IMR-90 (cell line): ENCODE results near the gene UBD. TPM values are rescaled to one million over a fixed set of nuclear protein-coding genes. Genes with fewer than 3 reads are reported as not detected.

Experiments
- ATAC-seq: fragments of 200-7000 bp; cut with Tn5 transposase; 2 replicates; pipeline ENCODE4 v1.9.1; 2020; ENCODE audit warnings: low read depth, mild to moderate bottlenecking, moderate library complexity
- BruUV-seq: library from RNA; stranded (reverse); fragments of 400-500 nt; replicated peaks from 2 replicates; lab custom pipeline; 2021; lab: Mats Ljungman, UMichigan
- CTCF ChIA-PET: fragments of 300-600 bp; formaldehyde crosslinking; extraction: SDS; loops from one replicate; lab custom pipeline; 2021; ENCODE audit warnings: antibody characterized with exemption; lab: Yijun Ruan, JAX
- POLR2A ChIA-PET: fragments of 300-600 bp; sonication (Branson Sonifier 250); formaldehyde crosslinking; loops from one replicate; lab custom pipeline; 2022; ENCODE audit warnings: antibody characterized with exemption; ENCODE audit not compliant: unreplicated experiment; lab: Charles Lee
- DNase-seq: peaks from one replicate; pipeline ENCODE4 v3.0.0; 2013
- H2AFZ ChIP-seq: replicated peaks from 2 replicates; pipeline ENCODE3; 2013; ENCODE audit warnings: low read length, mild to moderate bottlenecking; ENCODE audit not compliant: poor library complexity
- H2AK5ac ChIP-seq: 2 replicates; pipeline ENCODE4 v1.6.1; 2013; ENCODE audit warnings: low read depth, low read length, inconsistent platforms
- H2AK9ac ChIP-seq: replicated peaks from 2 replicates; pipeline ENCODE3; 2013; ENCODE audit warnings: mild to moderate bottlenecking, low read depth, low read length, moderate library complexity; ENCODE audit not compliant: poor library complexity
- H2BK120ac ChIP-seq: 2 replicates; pipeline ENCODE4 v1.6.1; 2013; ENCODE audit warnings: low read depth, low read length, inconsistent platforms
- H2BK15ac ChIP-seq: 3 replicates; pipeline ENCODE4 v1.6.1; 2013; ENCODE audit warnings: low read depth, low read length, inconsistent platforms
- H2BK20ac ChIP-seq: 2 replicates; pipeline ENCODE4 v1.6.1; 2013; ENCODE audit warnings: low read depth, mild to moderate bottlenecking, inconsistent platforms, low read length, moderate library complexity
- H2BK5ac ChIP-seq: 2 replicates; pipeline ENCODE4 v1.6.1; 2013; ENCODE audit warnings: mild to moderate bottlenecking, low read depth, low read length, inconsistent platforms; ENCODE audit not compliant: poor library complexity, severe bottlenecking
- H3K14ac ChIP-seq: replicated peaks from 2 replicates; pipeline ENCODE4 v1.6.1; 2013; ENCODE audit warnings: low read depth, low read length, inconsistent platforms
- H3K18ac ChIP-seq: 2 replicates; pipeline ENCODE4 v1.6.1; 2013; ENCODE audit warnings: low read depth, low read length, control low read depth
- H3K23ac ChIP-seq: 2 replicates; pipeline ENCODE4 v1.6.1; 2013; ENCODE audit warnings: low read depth, low read length, inconsistent platforms
- H3K27ac ChIP-seq: 2 replicates; pipeline ENCODE4 v1.5.1; 2013; ENCODE audit warnings: mild to moderate bottlenecking, control low read depth, low read length; ENCODE audit not compliant: insufficient read depth
- H3K27me3 ChIP-seq: 2 replicates; pipeline ENCODE4 v1.6.1; 2013; ENCODE audit warnings: low read length; ENCODE audit not compliant: control insufficient read depth, insufficient read depth
- H3K36me3 ChIP-seq: 2 replicates; pipeline ENCODE4 v1.6.1; 2013; ENCODE audit warnings: low read length, mixed read lengths; ENCODE audit not compliant: control insufficient read depth, insufficient read depth
- H3K4ac ChIP-seq: 2 replicates; pipeline ENCODE4 v1.6.1; 2013; ENCODE audit warnings: low read depth, low read length, inconsistent platforms
- H3K4me1 ChIP-seq: 2 replicates; pipeline ENCODE4 v1.6.1; 2013; ENCODE audit warnings: low read length, mixed read lengths; ENCODE audit not compliant: control insufficient read depth, insufficient read depth
- H3K4me2 ChIP-seq: 2 replicates; pipeline ENCODE4 v1.6.1; 2013; ENCODE audit warnings: low read depth, mild to moderate bottlenecking, control low read depth, low read length, moderate library complexity
- H3K4me3 ChIP-seq: 2 replicates; pipeline ENCODE4 v1.5.1; 2013; ENCODE audit warnings: low read depth, mild to moderate bottlenecking, control low read depth, low read length, moderate library complexity; ENCODE audit not compliant: insufficient read depth
- H3K56ac ChIP-seq: 2 replicates; pipeline ENCODE4 v1.6.1; 2013; ENCODE audit warnings: low read length, inconsistent platforms; ENCODE audit not compliant: insufficient read depth; ENCODE audit errors: extremely low read depth
- H3K79me1 ChIP-seq, 2 experiments: 2 replicates each; pipeline ENCODE4 v1.6.1; 2013; ENCODE audit warnings: low read length in 2 of 2, inconsistent platforms in 1 of 2, low read depth in 1 of 2
- H3K9ac ChIP-seq: 2 replicates; pipeline ENCODE4 v1.6.1; 2013; ENCODE audit warnings: low read depth, low read length, control low read depth
- H3K9me1 ChIP-seq: 2 replicates; pipeline ENCODE4 v1.6.1; 2013; ENCODE audit warnings: low read length, inconsistent platforms; ENCODE audit not compliant: insufficient read depth
- H3K9me3 ChIP-seq: 2 replicates; pipeline ENCODE4 v1.6.1; 2013; ENCODE audit warnings: low read length; ENCODE audit not compliant: control insufficient read depth, insufficient read depth
- H4K20me1 ChIP-seq: 2 replicates; pipeline ENCODE4 v1.6.1; 2013; ENCODE audit warnings: low read length, inconsistent platforms; ENCODE audit not compliant: insufficient read depth
- H4K5ac ChIP-seq: 2 replicates; pipeline ENCODE4 v1.6.1; 2013; ENCODE audit warnings: mild to moderate bottlenecking, low read depth, low read length, control low read depth
- H4K8ac ChIP-seq, 2 experiments: 2 replicates each; pipeline ENCODE4 v1.6.1; 2013; ENCODE audit warnings: low read depth in 2 of 2, low read length in 2 of 2, control low read depth in 1 of 2, inconsistent platforms in 1 of 2
- H4K91ac ChIP-seq: 2 replicates; pipeline ENCODE4 v1.6.1; 2013; ENCODE audit warnings: low read depth, low read length, inconsistent platforms; ENCODE audit not compliant: insufficient read depth
- BHLHE40 ChIP-seq: fragments of 150-350 bp; IDR thresholded peaks from 2 replicates; pipeline ENCODE4 v1.6.1; 2016; ENCODE audit warnings: mild to moderate bottlenecking, low read depth, low read length
- CEBPB ChIP-seq: IDR thresholded peaks from 2 replicates; pipeline ENCODE4 v1.6.1; 2012; ENCODE audit warnings: low read depth, low read length, improper control_type of control experiment
- CHD1 ChIP-seq: IDR thresholded peaks from 2 replicates; pipeline ENCODE4 v1.6.1; 2012; ENCODE audit warnings: low read depth, low read length, improper control_type of control experiment
- FOS ChIP-seq: fragments of 150-350 bp; IDR thresholded peaks from 2 replicates; pipeline ENCODE4 v1.6.1; 2016; ENCODE audit warnings: low read depth, low read length
- MAFK ChIP-seq: IDR thresholded peaks from 2 replicates; pipeline ENCODE4 v1.6.1; 2012; ENCODE audit warnings: low read depth, low read length, improper control_type of control experiment
- MAZ ChIP-seq: IDR thresholded peaks from 2 replicates; pipeline ENCODE4 v1.6.1; 2012; ENCODE audit warnings: low read depth, mild to moderate bottlenecking, low read length, improper control_type of control experiment, moderate library complexity, borderline replicate concordance
- MXI1 ChIP-seq: IDR thresholded peaks from 2 replicates; pipeline ENCODE4 v1.6.1; 2012; ENCODE audit warnings: low read depth, mild to moderate bottlenecking, low read length, moderate library complexity, borderline replicate concordance
- NFE2L2 ChIP-seq: fragments of 150-350 bp; IDR thresholded peaks from 2 replicates; pipeline ENCODE4 v1.6.1; 2016; ENCODE audit warnings: low read depth, mild to moderate bottlenecking, low read length
- POLR2A ChIP-seq: IDR thresholded peaks from 2 replicates; pipeline ENCODE4 v1.6.1; 2012; ENCODE audit warnings: mild to moderate bottlenecking, low read depth, low read length
- RAD21 ChIP-seq: IDR thresholded peaks from 2 replicates; pipeline ENCODE4 v1.6.1; 2012; ENCODE audit warnings: low read length, improper control_type of control experiment
- RCOR1 ChIP-seq: IDR thresholded peaks from 2 replicates; pipeline ENCODE4 v1.6.1; 2012; ENCODE audit warnings: mild to moderate bottlenecking, low read length, improper control_type of control experiment; ENCODE audit not compliant: insufficient replicate concordance
- RFX5 ChIP-seq: IDR thresholded peaks from 2 replicates; pipeline ENCODE4 v1.8.0; 2012; ENCODE audit warnings: low read depth, mild to moderate bottlenecking, low read length, moderate library complexity
- SMC3 ChIP-seq: fragments of 150-350 bp; IDR thresholded peaks from 2 replicates; pipeline ENCODE4 v1.6.1; 2016; ENCODE audit warnings: low read depth, mild to moderate bottlenecking, antibody characterized with exemption, low read length, moderate library complexity
- WGBS, 2 experiments: methylation state at CpG; one replicate each; pipeline versions ENCODE4 v1.1.5 to v1.1.7; 2013; ENCODE audit warnings: missing lambda C conversion rate in 2 of 2; ENCODE audit not compliant: insufficient read length in 1 of 2; ENCODE audit errors: extremely low coverage in 2 of 2; 5-methylcytosine and 5-hydroxymethylcytosine counted together
- dilution Hi-C: fragments of 300-500 bp; cut with HindIII; formaldehyde crosslinking; loops from one replicate; pipeline ENCODE4 v1.14.3; 2018; ENCODE audit warnings: low sequenced_read_pairs; ENCODE audit not compliant: unreplicated experiment
- in situ Hi-C: fragments of 300-500 bp; cut with MboI; formaldehyde crosslinking; loops from 3 replicates; pipeline ENCODE4 v1.14.3; 2019; ENCODE audit warnings: low sequenced_read_pairs, inconsistent platforms, mixed read lengths
- intact Hi-C: fragments of 100-400 bp; cut with micrococcal nuclease; formaldehyde crosslinking; loops from 2 replicates; pipeline ENCODE4 v1.10.0; 2022
- polyA plus RNA-seq, 3 experiments: library from polyadenylated mRNA; depleted of rRNA; stranded (reverse); fragments of >200 nt; gene quantifications; 2 replicates each; pipeline ENCODE4 v1.2.3, GENCODE V29; 2012; ENCODE audit warnings: low replicate concordance in 1 of 3
- total RNA-seq: library from RNA; depleted of rRNA; stranded (reverse); fragments of >200 nt; gene quantifications from 2 replicates; pipeline ENCODE4 v1.2.3, GENCODE V29; 2012
- TF ChIP-seq, protein P1 (sequence below): conservative IDR thresholded peaks from 2 replicates; pipeline ENCODE4 v1.5.1; 2012; ENCODE audit warnings: mild to moderate bottlenecking, low read depth, low read length, improper control_type of control experiment
- TF ChIP-seq, protein P2 (sequence below): fragments of 150-350 bp; IDR thresholded peaks from 2 replicates; pipeline ENCODE4 v1.6.1; 2017; ENCODE audit warnings: mild to moderate bottlenecking, antibody characterized with exemption, low read length, low read depth
- TF ChIP-seq, protein P3 (sequence below): fragments of 150-350 bp; IDR thresholded peaks from 2 replicates; pipeline ENCODE4 v1.6.1; 2016; ENCODE audit warnings: low read depth, mild to moderate bottlenecking, low read length, moderate library complexity, borderline replicate concordance

Gene UBD
- total and polyA plus RNA-seq, 2 of the 4 experiments (the other 2 are of a cell fraction), result not detected

DNA sequence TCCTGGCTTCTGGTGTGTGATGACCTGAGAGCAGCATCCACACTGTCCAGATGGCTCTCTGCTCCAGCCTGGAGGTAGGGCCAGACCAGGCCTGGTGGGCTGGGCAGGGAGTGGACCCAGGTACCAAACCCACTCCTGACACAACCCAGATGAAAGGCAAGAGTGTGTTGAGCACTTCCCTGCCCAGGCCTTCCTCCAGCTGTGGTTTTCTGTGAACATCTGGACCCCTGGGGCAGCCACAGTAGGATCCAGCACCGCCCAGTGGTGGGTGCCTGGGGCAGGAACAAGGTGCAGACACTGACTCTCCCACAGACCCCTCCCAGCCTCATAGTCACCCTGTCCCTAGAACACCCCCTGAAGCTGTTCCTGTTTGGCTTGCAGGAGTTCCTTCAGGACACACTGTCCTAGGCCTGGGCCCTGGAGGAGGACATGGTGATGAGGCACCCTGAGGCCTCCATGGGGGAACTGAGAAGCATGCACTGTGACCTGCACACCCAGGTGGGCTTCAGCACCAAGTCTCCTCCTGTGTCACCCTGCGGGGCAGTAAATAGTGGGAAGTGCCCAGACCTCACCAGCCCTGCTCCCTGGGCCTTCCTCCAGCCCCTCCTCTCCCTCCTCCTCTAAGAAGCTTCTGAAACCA, 28.7 kb downstream of the UBD start:
- Histone ChIP-seq H4K8ac (no peak overlapping the region), H2BK20ac (no peak overlapping the region), H2AK5ac (no peak overlapping the region), H3K56ac (no peak overlapping the region), H3K27ac (no peak overlapping the region), H4K91ac (no peak overlapping the region), H3K23ac (no peak overlapping the region), H4K5ac (no peak overlapping the region), H3K18ac (no peak overlapping the region), H3K27me3 (no peaks in the 10 kb centered on the region), H2BK5ac (no peak overlapping the region), H2AFZ (no peak overlapping the region), H3K36me3 (no peaks in the 10 kb centered on the region), H3K9me1 (no peaks in the 10 kb centered on the region), H3K9me3 (peaks cover 3% of the 10 kb centered on the region; the same call in 1 of the 2 replicates), H2BK120ac (no peak overlapping the region), H3K4ac (no peak overlapping the region), H3K4me2 (no peak overlapping the region), H2AK9ac (no peak overlapping the region), H3K4me1 (no peaks in the 10 kb centered on the region), H3K9ac (no peak overlapping the region), H3K79me1 (no peaks in the 10 kb centered on the region), H3K4me3 (no peak overlapping the region), H4K20me1 (no peaks in the 10 kb centered on the region), H2BK15ac (no peak overlapping the region), H3K14ac (no peak overlapping the region)
- WGBS, 2 experiments, result no CpG with 5 or more reads among the region's 2 CpGs
- ChIA-PET CTCF (no interaction called here), POLR2A (interaction anchor here (0.6 kb wide), 1 partner anchor 49 kb away, joined by 3 read pairs; no protein-coding TSS in a partner anchor)
- ATAC-seq (no peak), DNase-seq (no peak)
- TF ChIP-seq MAZ (no peak), POLR2A (no peak), RAD21 (no peak), NFE2L2 (no peak), BHLHE40 (no peak), SMC3 (no peak), CHD1 (no peak), CEBPB (no peak), FOS (no peak), RFX5 (no peak), MXI1 (no peak), MAFK (no peak), RCOR1 (no peak)
- TF ChIP-seq, protein P1, sequence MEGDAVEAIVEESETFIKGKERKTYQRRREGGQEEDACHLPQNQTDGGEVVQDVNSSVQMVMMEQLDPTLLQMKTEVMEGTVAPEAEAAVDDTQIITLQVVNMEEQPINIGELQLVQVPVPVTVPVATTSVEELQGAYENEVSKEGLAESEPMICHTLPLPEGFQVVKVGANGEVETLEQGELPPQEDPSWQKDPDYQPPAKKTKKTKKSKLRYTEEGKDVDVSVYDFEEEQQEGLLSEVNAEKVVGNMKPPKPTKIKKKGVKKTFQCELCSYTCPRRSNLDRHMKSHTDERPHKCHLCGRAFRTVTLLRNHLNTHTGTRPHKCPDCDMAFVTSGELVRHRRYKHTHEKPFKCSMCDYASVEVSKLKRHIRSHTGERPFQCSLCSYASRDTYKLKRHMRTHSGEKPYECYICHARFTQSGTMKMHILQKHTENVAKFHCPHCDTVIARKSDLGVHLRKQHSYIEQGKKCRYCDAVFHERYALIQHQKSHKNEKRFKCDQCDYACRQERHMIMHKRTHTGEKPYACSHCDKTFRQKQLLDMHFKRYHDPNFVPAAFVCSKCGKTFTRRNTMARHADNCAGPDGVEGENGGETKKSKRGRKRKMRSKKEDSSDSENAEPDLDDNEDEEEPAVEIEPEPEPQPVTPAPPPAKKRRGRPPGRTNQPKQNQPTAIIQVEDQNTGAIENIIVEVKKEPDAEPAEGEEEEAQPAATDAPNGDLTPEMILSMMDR, result no peak
- TF ChIP-seq, protein P2, sequence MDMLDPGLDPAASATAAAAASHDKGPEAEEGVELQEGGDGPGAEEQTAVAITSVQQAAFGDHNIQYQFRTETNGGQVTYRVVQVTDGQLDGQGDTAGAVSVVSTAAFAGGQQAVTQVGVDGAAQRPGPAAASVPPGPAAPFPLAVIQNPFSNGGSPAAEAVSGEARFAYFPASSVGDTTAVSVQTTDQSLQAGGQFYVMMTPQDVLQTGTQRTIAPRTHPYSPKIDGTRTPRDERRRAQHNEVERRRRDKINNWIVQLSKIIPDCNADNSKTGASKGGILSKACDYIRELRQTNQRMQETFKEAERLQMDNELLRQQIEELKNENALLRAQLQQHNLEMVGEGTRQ, result no peak
- TF ChIP-seq, protein P3, sequence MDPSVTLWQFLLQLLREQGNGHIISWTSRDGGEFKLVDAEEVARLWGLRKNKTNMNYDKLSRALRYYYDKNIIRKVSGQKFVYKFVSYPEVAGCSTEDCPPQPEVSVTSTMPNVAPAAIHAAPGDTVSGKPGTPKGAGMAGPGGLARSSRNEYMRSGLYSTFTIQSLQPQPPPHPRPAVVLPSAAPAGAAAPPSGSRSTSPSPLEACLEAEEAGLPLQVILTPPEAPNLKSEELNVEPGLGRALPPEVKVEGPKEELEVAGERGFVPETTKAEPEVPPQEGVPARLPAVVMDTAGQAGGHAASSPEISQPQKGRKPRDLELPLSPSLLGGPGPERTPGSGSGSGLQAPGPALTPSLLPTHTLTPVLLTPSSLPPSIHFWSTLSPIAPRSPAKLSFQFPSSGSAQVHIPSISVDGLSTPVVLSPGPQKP, result no peak
- BruUV-seq, result no TSS peak
- dilution Hi-C loops (no loop called here), in situ Hi-C loops (no loop called here), intact Hi-C loops (no loop called here)
